A549 (cell line): ENCODE measurements around the gene C1orf21.

Source experiments
- CHD4 ChIP-seq: fragments of 200-600 bp; sonication (generic); IDR thresholded peaks from 2 replicates; pipeline ENCODE4 v1.6.1; 2016; ENCODE audit warnings: antibody characterized with exemption, mild to moderate bottlenecking, borderline replicate concordance
- CTCF ChIP-seq: fragments of >200 bp; sonication (Bioruptor Twin); formaldehyde crosslinking; IDR thresholded peaks from 3 replicates; pipeline ENCODE4 v1.5.1; 2016
- EHMT2 ChIP-seq: fragments of 200-600 bp; sonication (generic); IDR thresholded peaks from 2 replicates; pipeline ENCODE4 v1.6.1; 2016; ENCODE audit warnings: antibody characterized with exemption, low read depth, mild to moderate bottlenecking, moderate library complexity
- EP300 ChIP-seq, 2 experiments: fragments of >200 bp; sonication (Bioruptor Twin); formaldehyde crosslinking; IDR thresholded peaks; 2 replicates in 1 of 2; 3 replicates in 1 of 2; pipeline ENCODE4 v1.6.1; 2016 to 2017
- ESRRA ChIP-seq: fragments of 150-350 bp; IDR thresholded peaks from 2 replicates; pipeline ENCODE4 v1.6.1; 2014; ENCODE audit warnings: mild to moderate bottlenecking, low read length, borderline replicate concordance
- HDAC2 ChIP-seq: fragments of 200-600 bp; sonication (generic); IDR thresholded peaks from 2 replicates; pipeline ENCODE4 v1.6.1; 2016
- HMGXB4 ChIP-seq: fragments of 250-450 bp; sonication (Bioruptor Pico); IDR thresholded peaks from 2 replicates; pipeline ENCODE4 v1.5.0; 2021; ENCODE audit warnings: mild to moderate bottlenecking, moderate library complexity, borderline replicate concordance
- PHF8 ChIP-seq: fragments of 200-600 bp; sonication (generic); IDR thresholded peaks from 2 replicates; pipeline ENCODE4 v1.6.1; 2016; ENCODE audit warnings: low read depth, mild to moderate bottlenecking, antibody characterized with exemption, moderate library complexity, borderline replicate concordance
- POLR2A ChIP-seq: IDR thresholded peaks from 2 replicates; pipeline ENCODE4 v1.6.1; 2012; ENCODE audit warnings: mild to moderate bottlenecking, low read length
- RFX5 ChIP-seq: fragments of 450-650 bp; IDR thresholded peaks from 2 replicates; pipeline ENCODE4 v1.7.1; 2014; ENCODE audit warnings: antibody characterized with exemption, mild to moderate bottlenecking, moderate library complexity
- ZSCAN20 ChIP-seq: fragments of 250-450 bp; sonication (Bioruptor Pico); IDR thresholded peaks from 2 replicates; pipeline ENCODE4 v1.8.0; 2022; ENCODE audit warnings: mild to moderate bottlenecking, moderate library complexity
- TF ChIP-seq, protein P1 (sequence below): fragments of 450-650 bp; IDR thresholded peaks from 2 replicates; pipeline ENCODE4 v1.6.1; 2014; ENCODE audit warnings: antibody characterized with exemption

DNA sequence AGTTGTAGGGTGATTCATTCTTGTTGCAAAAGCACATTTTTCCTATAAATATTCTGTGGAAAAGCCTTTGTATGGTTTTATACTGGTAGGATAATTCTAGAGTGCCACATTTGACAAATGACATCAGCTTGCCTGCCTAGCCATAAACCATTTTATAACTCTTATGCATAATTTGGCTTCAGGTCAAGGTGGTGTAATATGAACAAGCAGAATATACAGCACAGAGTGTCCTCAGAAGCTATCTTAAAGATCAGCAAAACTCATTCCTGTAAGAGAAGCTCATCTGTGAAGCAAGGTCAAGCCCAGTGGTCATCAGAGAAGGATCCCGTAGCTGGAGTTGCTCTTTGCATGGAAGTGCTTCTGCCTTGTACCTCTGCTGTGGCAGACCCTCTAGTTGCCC lies 24.0 kb upstream of the C1orf21 start:
- TF ChIP-seq PHF8 (no peak), EHMT2 (no peak), EP300 (IDR thresholded peaks at IDR 0.05) (no peak), HMGXB4 (CRISPR knock-in tag) (no peak), ZSCAN20 (CRISPR knock-in tag) (no peak), HDAC2 (no peak), RFX5 (no peak), ESRRA (no peak), CHD4 (no peak), CTCF (no peak), POLR2A (no peak)
- TF ChIP-seq, protein P1, sequence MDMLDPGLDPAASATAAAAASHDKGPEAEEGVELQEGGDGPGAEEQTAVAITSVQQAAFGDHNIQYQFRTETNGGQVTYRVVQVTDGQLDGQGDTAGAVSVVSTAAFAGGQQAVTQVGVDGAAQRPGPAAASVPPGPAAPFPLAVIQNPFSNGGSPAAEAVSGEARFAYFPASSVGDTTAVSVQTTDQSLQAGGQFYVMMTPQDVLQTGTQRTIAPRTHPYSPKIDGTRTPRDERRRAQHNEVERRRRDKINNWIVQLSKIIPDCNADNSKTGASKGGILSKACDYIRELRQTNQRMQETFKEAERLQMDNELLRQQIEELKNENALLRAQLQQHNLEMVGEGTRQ: no peak
